Amygdala (tissue), 56 donors: ENCODE data around the gene DDX10.

ENCODE experiments used
- DNase-seq, 56 donors: peaks; one replicate each; lab custom pipeline; 2025; lab: John Stamatoyannopoulos, UW

Gene DDX10

GRCh38 chr11:108859510-108859909 is 194.6 kb downstream of the DDX10 start:
- no peak for DNase-seq

- peak in 3 of 56 donors; percentile 5 to 11 (median 6) for DNase-seq
Observed at GRCh38 chr11:108863528-108863927, 198.7 kb downstream of the DDX10 start.

- no peak for DNase-seq
Observed at GRCh38 chr11:108865406-108865805, 200.5 kb downstream of the DDX10 start.

GRCh38 chr11:108866781-108867180 is 201.9 kb downstream of the DDX10 start:
- DNase-seq = no peak

- DNase-seq = no peak
Observed at GRCh38 chr11:108870373-108871020, 205.6 kb downstream of the DDX10 start.

- DNase-seq = peak in 3 of 56 donors; percentile 2 to 14 (median 3)
Observed at GRCh38 chr11:108871152-108871551, 206.3 kb downstream of the DDX10 start.

- no peak for DNase-seq
Observed at GRCh38 chr11:108871867-108872266, 207.0 kb downstream of the DDX10 start.

- DNase-seq = no peak
Observed at GRCh38 chr11:108872781-108873291, 208.0 kb downstream of the DDX10 start.

- DNase-seq = no peak
Observed at GRCh38 chr11:108873310-108873709, 208.4 kb downstream of the DDX10 start.

GRCh38 chr11:108873941-108874340 is 209.1 kb downstream of the DDX10 start:
- no peak for DNase-seq

GRCh38 chr11:108875134-108875533 is 210.3 kb downstream of the DDX10 start:
- DNase-seq = no peak

GRCh38 chr11:108877178-108877577 is 212.3 kb downstream of the DDX10 start:
- no peak for DNase-seq

- DNase-seq = no peak
Observed at GRCh38 chr11:108880510-108880909, 215.6 kb downstream of the DDX10 start.

- DNase-seq = no peak
Observed at GRCh38 chr11:108881131-108881530, 216.3 kb downstream of the DDX10 start.

GRCh38 chr11:108882211-108882831 is 217.5 kb downstream of the DDX10 start:
- DNase-seq = no peak

GRCh38 chr11:108886005-108886659 is 221.3 kb downstream of the DDX10 start:
- no peak for DNase-seq

- no peak for DNase-seq
Observed at GRCh38 chr11:108886660-108887009, 221.8 kb downstream of the DDX10 start.

GRCh38 chr11:108887436-108888238 is 222.8 kb downstream of the DDX10 start:
- DNase-seq = no peak

- DNase-seq = no peak
Observed at GRCh38 chr11:108890482-108891105, 225.7 kb downstream of the DDX10 start.

GRCh38 chr11:108891143-108891542 is 226.3 kb downstream of the DDX10 start:
- no peak for DNase-seq
